ENCODE measurements around the gene ABCG4. TPM values are rescaled to one million over a fixed set of nuclear protein-coding genes. Genes with fewer than 3 reads are reported as not detected.

The ABCG4 gene
- total and polyA plus RNA-seq, 9 of the 15 experiments (the other 6 are each of a cell fraction or from before 2014, with no cell fraction given), result 0.03 to 0.11 (median 0.07) TPM; not detected in 4

GRCh38 chr11:119121008-119121810 lies 27.6 kb upstream of the ABCG4 start, which contains the start of gene HINFP (continued):
- TF ChIP-seq HNRNPH1 (optimal IDR thresholded peaks at IDR 0.05; ENCODE audit: low read depth, low read length) (no peak), ADNP (tag; IDR thresholded peaks at IDR 0.05) (no peak), FOXK2 (conservative IDR thresholded peaks at IDR 0.05 in 1 of 2, IDR thresholded peaks at IDR 0.05 in 1 of 2; ENCODE audit: low read depth in 2 of 2) (peak; percentile 88 to 91), MAFK (IDR thresholded peaks at IDR 0.05; ENCODE audit: low read length) (no peak), NCOA6 (IDR thresholded peaks at IDR 0.05) (no peak), ZNF717 (CRISPR knock-in tag; IDR thresholded peaks at IDR 0.05) (no peak), KDM4B (IDR thresholded peaks at IDR 0.05; ENCODE audit: borderline replicate concordance in 2 of 2, low read depth in 1 of 2) (no peak), RBM39 (optimal IDR thresholded peaks at IDR 0.05; ENCODE audit: low read depth, low read length) (no peak), ZNF408 (CRISPR knock-in tag; IDR thresholded peaks at IDR 0.05; ENCODE audit: low read depth) (no peak), HOMEZ (CRISPR knock-in tag; IDR thresholded peaks at IDR 0.05) (no peak), NFE2 (IDR thresholded peaks at IDR 0.05; ENCODE audit: low read depth) (no peak), ZNF253 (CRISPR knock-in tag; conservative IDR thresholded peaks at IDR 0.05) (no peak), POLR2AphosphoS5 (IDR thresholded peaks at IDR 0.05; ENCODE audit: control insufficient read depth, insufficient read depth, low read depth, low read length) (peak; percentile 8; the same call in 1 of the 2 replicates), SLC30A9 (CRISPR knock-in tag; IDR thresholded peaks at IDR 0.05) (no peak), POLR2H (tag; IDR thresholded peaks at IDR 0.05; ENCODE audit: low read depth) (peak; percentile 64; the same call in 1 of the 2 replicates), CEBPB (tag; IDR thresholded peaks at IDR 0.05) (no peak), ZNF507 (tag; conservative IDR thresholded peaks at IDR 0.05) (no peak), BRF1 (IDR thresholded peaks at IDR 0.05; ENCODE audit: borderline replicate concordance, extremely low read depth, insufficient read length) (no peak), SAFB2 (IDR thresholded peaks at IDR 0.05; ENCODE audit: borderline replicate concordance, low read depth, low read length, severe bottlenecking) (no peak), MTA3 (IDR thresholded peaks at IDR 0.05; ENCODE audit: borderline replicate concordance) (no peak), MED1 (CRISPR knock-in tag; IDR thresholded peaks at IDR 0.05; ENCODE audit: borderline replicate concordance) (no peak), CBX1 (IDR thresholded peaks at IDR 0.05; ENCODE audit: low read depth) (no peak), ZNF584 (CRISPR knock-in tag; IDR thresholded peaks at IDR 0.05; ENCODE audit: low read depth) (no peak), PML (IDR thresholded peaks at IDR 0.05; ENCODE audit: low read length) (no peak)
- TF ChIP-seq, protein P1, sequence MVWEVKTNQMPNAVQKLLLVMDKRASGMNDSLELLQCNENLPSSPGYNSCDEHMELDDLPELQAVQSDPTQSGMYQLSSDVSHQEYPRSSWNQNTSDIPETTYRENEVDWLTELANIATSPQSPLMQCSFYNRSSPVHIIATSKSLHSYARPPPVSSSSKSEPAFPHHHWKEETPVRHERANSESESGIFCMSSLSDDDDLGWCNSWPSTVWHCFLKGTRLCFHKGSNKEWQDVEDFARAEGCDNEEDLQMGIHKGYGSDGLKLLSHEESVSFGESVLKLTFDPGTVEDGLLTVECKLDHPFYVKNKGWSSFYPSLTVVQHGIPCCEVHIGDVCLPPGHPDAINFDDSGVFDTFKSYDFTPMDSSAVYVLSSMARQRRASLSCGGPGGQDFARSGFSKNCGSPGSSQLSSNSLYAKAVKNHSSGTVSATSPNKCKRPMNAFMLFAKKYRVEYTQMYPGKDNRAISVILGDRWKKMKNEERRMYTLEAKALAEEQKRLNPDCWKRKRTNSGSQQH (CRISPR knock-in tag; IDR thresholded peaks at IDR 0.05), result no peak
- TF ChIP-seq, protein P2, sequence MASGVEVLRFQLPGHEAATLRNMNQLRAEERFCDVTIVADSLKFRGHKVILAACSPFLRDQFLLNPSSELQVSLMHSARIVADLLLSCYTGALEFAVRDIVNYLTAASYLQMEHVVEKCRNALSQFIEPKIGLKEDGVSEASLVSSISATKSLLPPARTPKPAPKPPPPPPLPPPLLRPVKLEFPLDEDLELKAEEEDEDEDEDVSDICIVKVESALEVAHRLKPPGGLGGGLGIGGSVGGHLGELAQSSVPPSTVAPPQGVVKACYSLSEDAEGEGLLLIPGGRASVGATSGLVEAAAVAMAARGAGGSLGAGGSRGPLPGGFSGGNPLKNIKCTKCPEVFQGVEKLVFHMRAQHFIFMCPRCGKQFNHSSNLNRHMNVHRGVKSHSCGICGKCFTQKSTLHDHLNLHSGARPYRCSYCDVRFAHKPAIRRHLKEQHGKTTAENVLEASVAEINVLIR (CRISPR knock-in tag; IDR thresholded peaks at IDR 0.05), result no peak
